ENCODE data around the gene TMEM134. TPM values are rescaled to one million over a fixed set of nuclear protein-coding genes. Genes with fewer than 3 reads are reported as not detected.

TMEM134 gene
- polyA plus RNA-seq, 1 experiment: 30.6 TPM

DNA sequence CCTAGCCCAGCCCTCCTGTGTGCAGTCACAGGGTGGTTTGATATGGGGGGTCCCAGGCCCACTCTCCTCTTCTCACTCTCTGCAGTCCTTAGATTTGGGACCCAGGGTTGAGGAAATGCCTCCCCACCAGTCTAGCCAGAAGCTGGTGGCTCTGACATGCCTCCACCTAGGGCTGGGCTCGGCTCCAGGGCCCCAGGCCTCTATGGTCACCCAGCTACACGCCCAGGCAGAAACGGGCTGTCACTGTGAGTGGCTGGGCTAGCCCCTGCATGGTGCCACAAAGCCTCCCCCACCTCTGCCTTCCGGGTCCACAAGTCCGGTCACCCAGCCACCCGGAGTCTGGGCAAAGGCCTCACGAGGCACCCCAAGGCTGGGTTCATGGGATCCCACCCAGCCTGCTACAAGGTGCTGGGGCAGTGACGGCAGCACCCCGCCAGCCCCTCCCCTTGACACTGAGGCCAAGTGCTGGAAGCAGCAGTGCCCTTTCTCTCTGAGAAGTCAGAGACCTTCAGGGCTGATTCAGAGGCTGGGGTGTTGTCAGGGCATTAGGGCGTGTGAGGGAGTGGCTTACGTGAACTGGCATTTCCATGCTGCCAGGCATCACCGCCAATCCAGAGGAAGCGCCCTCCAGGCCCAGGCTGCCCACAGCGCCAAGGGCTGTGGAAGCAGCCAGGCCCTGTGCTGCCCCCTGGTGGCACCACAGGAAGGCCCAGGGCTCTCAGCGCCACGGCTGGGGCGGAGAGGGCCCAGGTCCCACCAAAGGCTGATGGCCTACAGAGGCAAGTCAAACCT, 36.8 kb upstream of the TMEM134 start:
- DNase-seq (ENCODE audit: low read depth): peak; percentile 36
- peaks cover 3% of the 10 kb centered on the region for H3K36me3 ChIP-seq (ENCODE audit: control insufficient read depth, insufficient read depth, low read length)
- CTCF ChIA-PET: interaction anchor here (0.6 to 1.6 kb wide), 9 partner anchors 37 to 160 kb away, joined by 3 to 7 read pairs (median 3); partner anchors contain the start of genes CLCF1, PPP1CA and RAD9A
- 0 out of 2 replicates have a peak overlapping the region, but pooled peaks have one; percentile 2 for H3K4me3 ChIP-seq (ENCODE audit: low read depth, low read length)
- POLR2A ChIA-PET: no interaction called here
- no peaks in the 10 kb centered on the region; the same call in 1 of the 2 replicates for H3K27me3 ChIP-seq (ENCODE audit: control insufficient read depth, insufficient read depth, low read length)
- TF ChIP-seq, protein P1, sequence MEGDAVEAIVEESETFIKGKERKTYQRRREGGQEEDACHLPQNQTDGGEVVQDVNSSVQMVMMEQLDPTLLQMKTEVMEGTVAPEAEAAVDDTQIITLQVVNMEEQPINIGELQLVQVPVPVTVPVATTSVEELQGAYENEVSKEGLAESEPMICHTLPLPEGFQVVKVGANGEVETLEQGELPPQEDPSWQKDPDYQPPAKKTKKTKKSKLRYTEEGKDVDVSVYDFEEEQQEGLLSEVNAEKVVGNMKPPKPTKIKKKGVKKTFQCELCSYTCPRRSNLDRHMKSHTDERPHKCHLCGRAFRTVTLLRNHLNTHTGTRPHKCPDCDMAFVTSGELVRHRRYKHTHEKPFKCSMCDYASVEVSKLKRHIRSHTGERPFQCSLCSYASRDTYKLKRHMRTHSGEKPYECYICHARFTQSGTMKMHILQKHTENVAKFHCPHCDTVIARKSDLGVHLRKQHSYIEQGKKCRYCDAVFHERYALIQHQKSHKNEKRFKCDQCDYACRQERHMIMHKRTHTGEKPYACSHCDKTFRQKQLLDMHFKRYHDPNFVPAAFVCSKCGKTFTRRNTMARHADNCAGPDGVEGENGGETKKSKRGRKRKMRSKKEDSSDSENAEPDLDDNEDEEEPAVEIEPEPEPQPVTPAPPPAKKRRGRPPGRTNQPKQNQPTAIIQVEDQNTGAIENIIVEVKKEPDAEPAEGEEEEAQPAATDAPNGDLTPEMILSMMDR (IDR thresholded peaks at IDR 0.05; ENCODE audit: insufficient read depth, low read depth, low read length): peak; percentile 99

DNA sequence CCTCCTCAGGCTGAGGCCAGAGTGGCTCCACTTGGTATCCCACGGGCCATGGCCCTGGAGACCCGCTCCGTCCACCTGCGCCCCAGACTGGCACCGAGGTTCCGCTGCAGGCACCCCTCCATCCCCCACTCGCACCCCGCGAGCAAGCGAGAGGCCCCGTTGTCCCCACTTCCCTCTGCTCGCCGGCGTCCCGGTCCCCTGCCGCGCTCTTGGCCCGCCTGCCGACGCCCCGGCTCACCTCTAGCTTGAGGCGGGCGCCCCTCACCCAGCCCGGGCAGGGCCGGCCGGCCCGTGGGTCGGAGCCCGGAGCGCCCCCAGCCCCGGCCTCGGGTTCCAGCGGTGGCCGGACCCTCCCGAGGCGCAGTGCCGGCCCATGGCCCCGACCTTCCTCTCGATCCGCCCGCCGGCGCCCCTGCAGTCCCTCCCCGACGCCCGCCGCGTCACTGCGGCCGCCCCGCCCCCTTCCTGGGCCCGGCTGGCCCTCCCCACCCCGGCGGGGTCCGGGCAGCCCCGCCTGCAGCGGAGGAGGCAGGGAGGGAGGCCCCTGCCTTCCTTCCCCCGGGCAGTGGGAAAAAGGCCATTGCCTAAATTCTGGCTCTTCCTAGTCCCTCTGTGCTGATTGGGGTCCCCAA, 36.0 kb upstream of the TMEM134 start, which contains the start of gene PITPNM1:
Gene PITPNM1, minus strand, starts transcription at position 414 of the 632 bp plus-strand sequence. CDS start 1,183 bp downstream, outside the sequence.
- TF ChIP-seq, protein P1 (IDR thresholded peaks at IDR 0.05; ENCODE audit: insufficient read depth, low read depth, low read length): no peak
- peaks cover 5% of the 10 kb centered on the region for H3K36me3 ChIP-seq (ENCODE audit: control insufficient read depth, insufficient read depth, low read length)
- no peak for DNase-seq (ENCODE audit: low read depth)
- CTCF ChIA-PET: interaction anchor here (0.6 to 1.6 kb wide), 10 partner anchors 14 to 160 kb away, joined by 3 to 7 read pairs (median 3); partner anchors contain the start of gene RAD9A
- no peaks in the 10 kb centered on the region for H3K27me3 ChIP-seq (ENCODE audit: control insufficient read depth, insufficient read depth, low read length)
- POLR2A ChIA-PET: no interaction called here
- peak within 1 kb of the TSS; percentile 73 for H3K4me3 ChIP-seq (ENCODE audit: low read depth, low read length)

DNA sequence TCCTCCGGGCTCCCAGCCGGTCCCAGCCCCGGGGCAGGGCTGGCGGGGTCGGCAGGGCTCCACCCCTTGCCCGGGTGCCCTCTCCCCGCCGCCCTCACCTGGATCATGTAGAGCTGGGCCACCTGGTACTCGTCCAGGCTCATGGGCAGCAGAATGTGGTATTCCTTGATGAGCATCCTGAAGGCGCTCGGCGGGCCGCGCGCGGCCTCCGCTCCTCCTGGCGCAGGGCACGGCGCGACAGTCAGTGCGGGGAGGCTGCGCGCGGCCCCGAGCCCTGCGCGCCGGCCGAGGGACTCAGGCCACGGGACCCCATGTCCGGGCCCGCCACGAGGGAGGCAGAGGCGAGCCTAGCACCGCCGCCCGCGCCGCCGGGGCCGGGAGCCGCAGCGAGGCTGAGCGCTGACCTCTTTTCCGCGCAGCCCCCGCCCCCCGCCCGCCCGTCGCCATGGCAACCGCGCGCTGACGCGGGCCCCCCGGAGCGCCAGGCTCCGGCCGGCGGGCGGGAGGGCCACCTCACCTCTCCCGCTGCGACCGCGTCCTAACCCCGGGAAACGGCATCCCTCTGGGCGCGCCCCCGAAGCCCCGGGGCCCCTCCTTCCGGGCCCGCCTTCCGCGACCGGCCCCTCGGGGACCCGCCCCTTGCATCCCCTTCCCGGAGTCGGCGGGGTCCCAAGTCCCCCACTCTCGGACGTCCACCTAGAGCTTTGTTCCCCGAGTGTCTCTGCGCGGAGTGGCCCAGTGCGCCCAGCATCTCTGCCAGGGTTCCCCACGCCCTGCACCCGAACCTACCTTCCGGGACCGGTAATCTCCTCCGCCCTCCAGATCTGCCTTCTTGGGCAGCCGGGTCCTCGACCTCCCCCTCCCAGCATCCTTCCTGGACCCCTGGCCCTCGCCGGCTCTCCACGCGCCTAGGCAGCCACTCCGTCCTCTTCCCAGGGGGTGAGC, 35.2 kb upstream of the TMEM134 start:
- POLR2A ChIA-PET: no interaction called here
- Histone ChIP-seq H3K36me3 (ENCODE audit: control insufficient read depth, insufficient read depth, low read length) (peaks cover 6% of the 10 kb centered on the region), H3K27me3 (ENCODE audit: control insufficient read depth, insufficient read depth, low read length) (no peaks in the 10 kb centered on the region), H3K4me3 (ENCODE audit: low read depth, low read length) (peak overlapping the region; percentile 73)
- no peak for DNase-seq (ENCODE audit: low read depth)
- CTCF ChIA-PET: interaction anchor here (0.7 to 1.6 kb wide), 5 partner anchors 13 to 159 kb away, joined by 3 to 4 read pairs (median 3); no protein-coding TSS in a partner anchor
- TF ChIP-seq, protein P1 (IDR thresholded peaks at IDR 0.05; ENCODE audit: insufficient read depth, low read depth, low read length): no peak

DNA sequence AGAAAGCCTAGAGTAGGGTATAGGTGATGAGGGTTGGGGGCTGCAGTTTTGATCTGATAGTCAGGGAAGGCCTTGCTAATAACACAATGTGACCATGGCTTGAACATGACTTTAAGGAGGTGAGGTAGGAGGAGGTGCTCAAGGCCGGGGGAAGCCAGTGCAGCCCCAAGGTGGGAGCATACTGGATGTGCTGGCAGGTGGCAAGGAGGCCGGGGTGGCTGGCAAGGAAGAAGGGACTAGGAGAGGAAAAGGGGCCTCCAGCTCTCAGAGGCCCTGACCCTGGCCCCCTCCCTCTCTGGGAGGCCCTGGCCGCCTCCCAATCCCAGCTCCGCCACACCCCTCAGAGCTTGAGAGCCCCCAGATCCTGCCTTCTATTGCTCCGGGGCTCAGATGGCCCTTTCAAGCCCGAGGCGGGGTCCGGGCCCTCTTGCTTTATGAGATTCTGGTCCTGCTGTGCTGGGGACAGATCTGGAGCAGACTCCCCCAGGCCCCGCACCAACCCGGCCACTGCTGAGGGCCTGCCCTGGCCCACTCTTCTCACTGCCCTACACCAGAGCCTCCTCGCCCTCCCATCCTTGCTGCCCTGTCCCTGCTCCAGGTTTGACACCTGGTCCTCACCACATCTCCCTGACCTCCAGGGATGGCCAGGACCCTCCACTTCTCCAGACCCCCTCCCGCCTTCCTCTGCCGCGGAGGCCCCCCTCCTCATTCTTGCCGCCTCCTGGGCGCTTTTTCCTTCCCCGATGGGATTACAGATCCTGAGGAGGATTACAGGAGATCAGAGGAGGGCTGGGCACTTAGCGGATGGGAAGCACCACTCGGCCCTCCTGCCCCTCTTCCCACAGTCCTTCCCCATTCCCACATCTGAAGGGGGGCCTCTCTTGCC, 34.3 kb upstream of the TMEM134 start:
- Histone ChIP-seq H3K4me3 (ENCODE audit: low read depth, low read length) (peak overlapping the region; percentile 73), H3K36me3 (ENCODE audit: control insufficient read depth, insufficient read depth, low read length) (peaks cover 6% of the 10 kb centered on the region), H3K27me3 (ENCODE audit: control insufficient read depth, insufficient read depth, low read length) (no peaks in the 10 kb centered on the region)
- CTCF ChIA-PET: no interaction called here
- TF ChIP-seq, protein P1 (IDR thresholded peaks at IDR 0.05; ENCODE audit: insufficient read depth, low read depth, low read length): no peak
- POLR2A ChIA-PET: no interaction called here
- DNase-seq (ENCODE audit: low read depth): no peak
